ENCODE results near the gene CASKIN1.

GRCh38 chr16:2229632-2230250 is 33.3 kb upstream of the CASKIN1 start:
- TF ChIP-seq CTCF (IDR thresholded peaks at IDR 0.05), result no peak
- TF ChIP-seq POLR2A (IDR thresholded peaks at IDR 0.05), result no peak
- no peak for TF ChIP-seq POLR2AphosphoS5 (IDR thresholded peaks at IDR 0.05)
